H9 (cell line): Measurements from ENCODE around the gene CLSTN3. TPM values are rescaled to one million over a fixed set of nuclear protein-coding genes. Genes with fewer than 3 reads are reported as not detected.
A peak's percentile ranks its signal among the peaks of the same experiment; 100 is the strongest.

ENCODE experiments used
- DNase-seq: peaks from one replicate; pipeline ENCODE4 v3.0.0-alpha.2; 2017
- H2AFZ ChIP-seq: one replicate; pipeline ENCODE4 v1.6.1; 2013; ENCODE audit warnings: mild to moderate bottlenecking, low read length, control low read depth, moderate library complexity
- H2AK5ac ChIP-seq: 2 replicates; pipeline ENCODE4 v1.6.1; 2013; ENCODE audit warnings: low read length, control low read depth, mixed read lengths; ENCODE audit not compliant: insufficient read length
- H2BK120ac ChIP-seq: one replicate; pipeline ENCODE4 v1.6.1; 2013; ENCODE audit warnings: low read depth, mild to moderate bottlenecking, low read length, control low read depth, inconsistent platforms; ENCODE audit not compliant: poor library complexity, severe bottlenecking
- H2BK12ac ChIP-seq: 2 replicates; pipeline ENCODE4 v1.6.1; 2013; ENCODE audit warnings: low read length, control low read depth, mixed read lengths, low read depth; ENCODE audit not compliant: insufficient read length
- H2BK15ac ChIP-seq: 2 replicates; pipeline ENCODE4 v1.6.1; 2013; ENCODE audit warnings: low read depth, low read length, control low read depth
- H2BK20ac ChIP-seq: one replicate; pipeline ENCODE4 v1.6.1; 2013; ENCODE audit warnings: low read depth, mild to moderate bottlenecking, low read length, control low read depth, inconsistent platforms; ENCODE audit not compliant: poor library complexity, severe bottlenecking
- H2BK5ac ChIP-seq: 2 replicates; pipeline ENCODE4 v1.6.1; 2013; ENCODE audit warnings: low read length, control low read depth, mixed read lengths; ENCODE audit not compliant: insufficient read length
- H3K14ac ChIP-seq: 2 replicates; pipeline ENCODE4 v1.6.1; 2013; ENCODE audit warnings: low read length, control low read depth; ENCODE audit not compliant: insufficient read depth
- H3K18ac ChIP-seq: 2 replicates; pipeline ENCODE4 v1.6.1; 2013; ENCODE audit warnings: low read depth, mild to moderate bottlenecking, mixed read lengths, low read length, control low read depth; ENCODE audit not compliant: insufficient read length
- H3K23ac ChIP-seq: 2 replicates; pipeline ENCODE4 v1.6.1; 2013; ENCODE audit warnings: low read length, control low read depth, mixed read lengths, low read depth; ENCODE audit not compliant: insufficient read length
- H3K23me2 ChIP-seq: 2 replicates; pipeline ENCODE4 v1.6.1; 2013; ENCODE audit warnings: low read depth, mild to moderate bottlenecking, mixed read lengths, low read length, control low read depth; ENCODE audit not compliant: insufficient read length, poor library complexity, severe bottlenecking
- H3K27ac ChIP-seq: 2 replicates; pipeline ENCODE4 v1.5.1; 2013; ENCODE audit warnings: low read length, control low read depth, mixed read lengths, low read depth; ENCODE audit not compliant: insufficient read length
- H3K27me3 ChIP-seq: 2 replicates; pipeline ENCODE4 v1.6.1; 2013; ENCODE audit warnings: low read length, control low read depth, inconsistent platforms; ENCODE audit not compliant: insufficient read depth
- H3K4ac ChIP-seq: 2 replicates; pipeline ENCODE4 v1.6.1; 2013; ENCODE audit warnings: low read depth, mild to moderate bottlenecking, control low read depth, inconsistent platforms, low read length, moderate library complexity
- H3K4me1 ChIP-seq: 2 replicates; pipeline ENCODE4 v1.6.1; 2013; ENCODE audit warnings: low read length, control low read depth, inconsistent platforms; ENCODE audit not compliant: insufficient read depth
- H3K4me2 ChIP-seq: 2 replicates; pipeline ENCODE4 v1.6.1; 2013; ENCODE audit warnings: low read length, control low read depth, mixed read lengths; ENCODE audit not compliant: insufficient read length, insufficient read depth
- H3K56ac ChIP-seq: 2 replicates; pipeline ENCODE4 v1.6.1; 2013; ENCODE audit warnings: low read depth, mild to moderate bottlenecking, mixed read lengths, low read length, control low read depth; ENCODE audit not compliant: insufficient read length
- H3K79me1 ChIP-seq: 2 replicates; pipeline ENCODE4 v1.6.1; 2013; ENCODE audit warnings: low read depth, mild to moderate bottlenecking, moderate library complexity, low read length, control low read depth, inconsistent platforms; ENCODE audit not compliant: insufficient read depth, poor library complexity, severe bottlenecking
- H3K79me2 ChIP-seq: 2 replicates; pipeline ENCODE4 v1.6.1; 2013; ENCODE audit warnings: low read length, control low read depth, inconsistent platforms; ENCODE audit not compliant: insufficient read depth
- H3K9ac ChIP-seq: 2 replicates; pipeline ENCODE4 v1.6.1; 2013; ENCODE audit warnings: low read length, control low read depth, mixed read lengths; ENCODE audit not compliant: insufficient read length; ENCODE audit errors: extremely low read depth
- H3K9me3 ChIP-seq: one replicate; pipeline ENCODE4 v1.6.1; 2013; ENCODE audit warnings: low read depth, low read length, inconsistent platforms; ENCODE audit not compliant: control insufficient read depth
- H3T11ph ChIP-seq: one replicate; pipeline ENCODE4 v1.6.1; 2013; ENCODE audit warnings: mild to moderate bottlenecking, low read length, control low read depth, inconsistent platforms
- H4K20me1 ChIP-seq: one replicate; pipeline ENCODE4 v1.6.1; 2013; ENCODE audit not compliant: control insufficient read depth, insufficient read length, insufficient read depth
- H4K5ac ChIP-seq: 2 replicates; pipeline ENCODE4 v1.6.1; 2013; ENCODE audit warnings: low read depth, mild to moderate bottlenecking, mixed read lengths, low read length, control low read depth; ENCODE audit not compliant: insufficient read length
- H4K8ac ChIP-seq: replicated peaks from 2 replicates; pipeline ENCODE4 v1.6.1; 2013; ENCODE audit warnings: low read length, control low read depth, mixed read lengths, low read depth; ENCODE audit not compliant: insufficient read length
- H4K91ac ChIP-seq: 2 replicates; pipeline ENCODE4 v1.6.1; 2013; ENCODE audit warnings: low read depth, mild to moderate bottlenecking, moderate library complexity, mixed read lengths, low read length, control low read depth; ENCODE audit not compliant: insufficient read length
- H3K27ac Mint-ChIP-seq, 3 experiments: 2 replicates in 2 of 3; 3 replicates in 1 of 3; pipeline ENCODE4 v1.8.0; 2020 to 2021; ENCODE audit warnings: mixed read lengths in 3 of 3, mild to moderate bottlenecking in 1 of 3, moderate library complexity in 1 of 3
- H3K27me3 Mint-ChIP-seq: 2 replicates; pipeline ENCODE4 v1.8.0; 2021; ENCODE audit warnings: low read depth, mild to moderate bottlenecking, moderate library complexity, mixed read lengths
- H3K36me3 Mint-ChIP-seq, 3 experiments: 2 replicates in 2 of 3; 3 replicates in 1 of 3; pipeline ENCODE4 v1.8.0; 2020 to 2021; ENCODE audit warnings: low read depth in 3 of 3, mixed read lengths in 3 of 3; ENCODE audit not compliant: insufficient read depth in 1 of 3
- H3K4me1 Mint-ChIP-seq, 2 experiments: 2 replicates each; pipeline ENCODE4 v1.8.0; 2020; ENCODE audit warnings: mixed read lengths in 2 of 2
- H3K4me3 Mint-ChIP-seq, 2 experiments: 2 replicates in 1 of 2; 3 replicates in 1 of 2; pipeline ENCODE4 v1.8.0; 2020 to 2021; ENCODE audit warnings: mild to moderate bottlenecking in 2 of 2, mixed read lengths in 2 of 2, moderate library complexity in 1 of 2
- H3K9me3 Mint-ChIP-seq, 2 experiments: 2 replicates in 1 of 2; 3 replicates in 1 of 2; pipeline ENCODE4 v1.8.0; 2020; ENCODE audit warnings: mild to moderate bottlenecking in 2 of 2, mixed read lengths in 2 of 2, moderate library complexity in 1 of 2
- WGBS: extraction: QIAGEN DNeasy Blood & Tissue Kit; methylation state at CpG from one replicate; pipeline ENCODE4 v1.1.7; 2013; ENCODE audit warnings: missing lambda C conversion rate, low lambda C conversion rate, mixed read lengths; ENCODE audit not compliant: insufficient read length; ENCODE audit errors: extremely low coverage; 5-methylcytosine and 5-hydroxymethylcytosine counted together
- total RNA-seq: library from RNA; stranded (reverse); gene quantifications from 2 replicates; pipeline ENCODE4 v1.2.1, GENCODE V29; 2021
- TF ChIP-seq, protein P1 (sequence below): fragments of 200-600 bp; sonication (generic); conservative IDR thresholded peaks from 3 replicates; pipeline ENCODE4 v1.8.0; 2021; ENCODE audit warnings: antibody characterized with exemption, mild to moderate bottlenecking

The CLSTN3 gene
- total RNA-seq, 1 experiment from 2014 or later, result 26.2 TPM

DNA sequence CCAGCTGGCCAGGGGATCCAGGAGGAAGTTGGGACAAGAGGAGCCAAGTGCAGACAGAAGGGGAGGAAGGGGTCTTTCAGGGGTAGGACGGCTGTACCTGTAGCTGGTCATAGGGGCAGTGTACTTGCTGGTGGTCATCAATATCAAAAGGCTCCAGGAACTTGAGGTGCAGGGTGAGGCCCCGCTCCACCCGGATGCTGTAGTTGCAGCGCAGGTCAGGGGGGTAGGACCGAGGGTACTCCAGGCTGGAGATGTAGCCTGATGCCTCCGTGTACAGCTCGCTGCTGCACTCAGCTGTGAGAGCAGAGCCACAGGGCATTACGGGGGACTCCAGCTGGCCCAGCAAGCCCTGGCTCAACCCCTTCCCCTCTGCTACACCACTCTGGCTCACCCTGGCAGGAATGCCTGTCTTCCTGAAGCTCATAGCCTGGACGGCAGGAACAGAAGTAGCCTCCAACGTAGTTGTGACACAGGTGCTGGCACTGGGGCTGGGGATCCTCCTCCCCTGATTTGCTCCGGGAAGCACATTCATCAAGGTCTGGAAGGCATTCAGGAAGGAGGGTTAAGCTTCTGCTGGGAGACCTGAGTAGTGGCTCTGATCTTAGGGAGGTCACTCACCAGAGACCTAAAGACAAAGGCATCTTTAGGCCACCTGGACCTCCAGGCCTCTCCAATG lies 40.8 kb upstream of the CLSTN3 start:
- H3K27ac ChIP-seq, result no peak overlapping the region
- no peak for DNase-seq
- H3K4me1 ChIP-seq, result peaks cover 14% of the 10 kb centered on the region; the same call in 1 of the 2 replicates
- peaks cover 4% of the 10 kb centered on the region for H3K23me2 ChIP-seq
- Mint-ChIP-seq H3K27me3 (peaks cover 10% of the 10 kb centered on the region), H3K9me3 (no peaks in the 10 kb centered on the region), H3K36me3 (peaks cover 5 to 6% (median 5%) of the 10 kb centered on the region in 3 experiments; a peak in 3 of 7 replicates), H3K4me1 (peaks cover 24 to 25% of the 10 kb centered on the region in 2 experiments), H3K4me3 (no peak overlapping the region), H3K27ac (peak overlapping the region in 2 of 3 experiments; percentile 45 to 74; a peak in 2 of 7 replicates)
- H3K9ac ChIP-seq, result no peak overlapping the region
- H3K23ac ChIP-seq, result no peak overlapping the region
- H4K8ac ChIP-seq, result no peak overlapping the region
- H4K91ac ChIP-seq, result no peak overlapping the region
- H3K79me1 ChIP-seq, result no peaks in the 10 kb centered on the region
- no peak overlapping the region; the same call in 1 of the 2 replicates for H3K14ac ChIP-seq
- no peak overlapping the region for H3K4me2 ChIP-seq
- no peak overlapping the region for H3T11ph ChIP-seq
- H2BK5ac ChIP-seq, result no peak overlapping the region
- no peak overlapping the region for H2BK120ac ChIP-seq
- H3K18ac ChIP-seq, result no peak overlapping the region
- WGBS, result no CpG with 5 or more reads among the region's 11 CpGs
- no peaks in the 10 kb centered on the region; the same call in 1 of the 2 replicates for H3K27me3 ChIP-seq
- no peaks in the 10 kb centered on the region for H3K9me3 ChIP-seq
- H3K56ac ChIP-seq, result no peak overlapping the region
- no peak overlapping the region for H2BK20ac ChIP-seq
- no peaks in the 10 kb centered on the region for H4K20me1 ChIP-seq
- H2AFZ ChIP-seq, result no peak overlapping the region
- TF ChIP-seq, protein P1, sequence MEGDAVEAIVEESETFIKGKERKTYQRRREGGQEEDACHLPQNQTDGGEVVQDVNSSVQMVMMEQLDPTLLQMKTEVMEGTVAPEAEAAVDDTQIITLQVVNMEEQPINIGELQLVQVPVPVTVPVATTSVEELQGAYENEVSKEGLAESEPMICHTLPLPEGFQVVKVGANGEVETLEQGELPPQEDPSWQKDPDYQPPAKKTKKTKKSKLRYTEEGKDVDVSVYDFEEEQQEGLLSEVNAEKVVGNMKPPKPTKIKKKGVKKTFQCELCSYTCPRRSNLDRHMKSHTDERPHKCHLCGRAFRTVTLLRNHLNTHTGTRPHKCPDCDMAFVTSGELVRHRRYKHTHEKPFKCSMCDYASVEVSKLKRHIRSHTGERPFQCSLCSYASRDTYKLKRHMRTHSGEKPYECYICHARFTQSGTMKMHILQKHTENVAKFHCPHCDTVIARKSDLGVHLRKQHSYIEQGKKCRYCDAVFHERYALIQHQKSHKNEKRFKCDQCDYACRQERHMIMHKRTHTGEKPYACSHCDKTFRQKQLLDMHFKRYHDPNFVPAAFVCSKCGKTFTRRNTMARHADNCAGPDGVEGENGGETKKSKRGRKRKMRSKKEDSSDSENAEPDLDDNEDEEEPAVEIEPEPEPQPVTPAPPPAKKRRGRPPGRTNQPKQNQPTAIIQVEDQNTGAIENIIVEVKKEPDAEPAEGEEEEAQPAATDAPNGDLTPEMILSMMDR, result no peak
- no peaks in the 10 kb centered on the region for H3K79me2 ChIP-seq
- H2BK15ac ChIP-seq, result no peak overlapping the region
- H2BK12ac ChIP-seq, result no peak overlapping the region
- H2AK5ac ChIP-seq, result no peak overlapping the region
- no peak overlapping the region for H4K5ac ChIP-seq
- H3K4ac ChIP-seq, result no peak overlapping the region
